Measurements from ENCODE around the gene UNC45A.

Gene UNC45A

DNA sequence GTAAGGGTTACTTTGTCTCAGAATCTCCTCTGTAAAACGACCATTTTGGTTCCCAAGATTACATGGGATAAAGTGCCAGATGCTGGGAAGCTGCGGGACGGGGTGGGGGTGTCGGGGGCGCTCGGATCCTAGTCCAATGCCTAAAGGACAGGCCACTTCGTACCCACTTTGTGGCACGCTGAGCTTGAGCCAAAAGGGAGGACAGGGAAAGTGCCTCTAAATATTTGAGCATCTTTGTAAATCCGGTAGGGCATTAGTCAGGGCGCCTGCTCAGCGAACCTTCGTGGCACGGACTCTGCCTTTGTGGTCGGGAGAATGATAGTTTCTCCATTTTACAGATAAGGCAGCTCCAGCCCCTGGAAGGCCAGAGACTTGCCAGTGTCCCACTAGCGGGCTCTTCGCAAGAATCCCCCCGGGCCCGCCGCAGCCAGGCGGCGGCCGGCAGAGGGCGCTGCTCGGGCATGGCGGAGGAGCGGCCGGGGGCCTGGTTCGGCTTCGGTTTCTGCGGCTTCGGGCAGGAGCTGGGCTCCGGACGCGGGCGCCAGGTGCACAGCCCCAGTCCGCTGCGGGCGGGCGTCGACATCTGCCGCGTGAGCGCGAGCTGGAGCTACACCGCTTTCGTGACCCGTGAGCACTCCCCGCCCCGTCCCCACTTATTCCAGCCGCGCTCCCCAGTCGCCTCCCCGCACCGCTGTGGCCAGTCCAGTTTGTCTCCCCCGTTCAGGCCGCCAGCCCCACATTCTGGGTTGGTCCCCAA, 21.4 kb downstream of the UNC45A start:
- peak; percentile 57 to 86 for DNase-seq
- no peaks in the 10 kb centered on the region for H3K9me3 ChIP-seq
- TF ChIP-seq, protein P1, sequence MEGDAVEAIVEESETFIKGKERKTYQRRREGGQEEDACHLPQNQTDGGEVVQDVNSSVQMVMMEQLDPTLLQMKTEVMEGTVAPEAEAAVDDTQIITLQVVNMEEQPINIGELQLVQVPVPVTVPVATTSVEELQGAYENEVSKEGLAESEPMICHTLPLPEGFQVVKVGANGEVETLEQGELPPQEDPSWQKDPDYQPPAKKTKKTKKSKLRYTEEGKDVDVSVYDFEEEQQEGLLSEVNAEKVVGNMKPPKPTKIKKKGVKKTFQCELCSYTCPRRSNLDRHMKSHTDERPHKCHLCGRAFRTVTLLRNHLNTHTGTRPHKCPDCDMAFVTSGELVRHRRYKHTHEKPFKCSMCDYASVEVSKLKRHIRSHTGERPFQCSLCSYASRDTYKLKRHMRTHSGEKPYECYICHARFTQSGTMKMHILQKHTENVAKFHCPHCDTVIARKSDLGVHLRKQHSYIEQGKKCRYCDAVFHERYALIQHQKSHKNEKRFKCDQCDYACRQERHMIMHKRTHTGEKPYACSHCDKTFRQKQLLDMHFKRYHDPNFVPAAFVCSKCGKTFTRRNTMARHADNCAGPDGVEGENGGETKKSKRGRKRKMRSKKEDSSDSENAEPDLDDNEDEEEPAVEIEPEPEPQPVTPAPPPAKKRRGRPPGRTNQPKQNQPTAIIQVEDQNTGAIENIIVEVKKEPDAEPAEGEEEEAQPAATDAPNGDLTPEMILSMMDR (IDR thresholded peaks at IDR 0.05), result peak; percentile 92 to 97
- peak overlapping the region; percentile 75 to 88 for H3K4me3 ChIP-seq
- H3K36me3 ChIP-seq, result peaks cover under 1 to 32% (median 30%) of the 10 kb centered on the region in 3 donors
- H3K27me3 ChIP-seq, result no peaks in the 10 kb centered on the region
- H3K4me1 ChIP-seq, result peaks cover 0 to 64% (median 54%) of the 10 kb centered on the region in 4 donors
- intact Hi-C loops (cut with DNase I; ENCODE audit: low total_unique reads), result loop anchor here (5.0 kb wide), 2 partner anchors 36 to 91 kb away; partner anchors contain the start of gene PRC1
- peak overlapping the region; percentile 83 to 86 for H3K27ac ChIP-seq

- Histone ChIP-seq H3K27ac (peak overlapping the region; percentile 83 to 86), H3K36me3 (peaks cover 0 to 32% (median 30%) of the 10 kb centered on the region in 3 donors), H3K4me3 (peak overlapping the region; percentile 75 to 88), H3K4me1 (peaks cover 0 to 65% (median 55%) of the 10 kb centered on the region in 4 donors), H3K9me3 (no peaks in the 10 kb centered on the region), H3K27me3 (no peaks in the 10 kb centered on the region)
- intact Hi-C loops (cut with DNase I; ENCODE audit: low total_unique reads), result loop anchor here (5.0 kb wide), 2 partner anchors 35 to 90 kb away; partner anchors contain the start of gene PRC1
- DNase-seq, result no peak
- TF ChIP-seq, protein P1 (IDR thresholded peaks at IDR 0.05), result no peak
These were observed 22.1 kb downstream of the UNC45A start for GRCh38 chr15:90957031-90957790.

GRCh38 chr15:90957791-90958190, 22.7 kb downstream of the UNC45A start:
- TF ChIP-seq, protein P1 (IDR thresholded peaks at IDR 0.05), result no peak
- peak overlapping the region; percentile 75 to 88 for H3K4me3 ChIP-seq
- H3K9me3 ChIP-seq, result no peaks in the 10 kb centered on the region
- peaks cover 0 to 65% (median 55%) of the 10 kb centered on the region in 4 donors for H3K4me1 ChIP-seq
- peaks cover 0 to 28% (median 25%) of the 10 kb centered on the region in 3 donors for H3K36me3 ChIP-seq
- intact Hi-C loops (cut with DNase I; ENCODE audit: low total_unique reads), result loop anchor here (5.0 kb wide), 2 partner anchors 35 to 90 kb away; partner anchors contain the start of gene PRC1
- H3K27me3 ChIP-seq, result no peaks in the 10 kb centered on the region
- no peak for DNase-seq
- H3K27ac ChIP-seq, result peak overlapping the region; percentile 83 to 86

DNA sequence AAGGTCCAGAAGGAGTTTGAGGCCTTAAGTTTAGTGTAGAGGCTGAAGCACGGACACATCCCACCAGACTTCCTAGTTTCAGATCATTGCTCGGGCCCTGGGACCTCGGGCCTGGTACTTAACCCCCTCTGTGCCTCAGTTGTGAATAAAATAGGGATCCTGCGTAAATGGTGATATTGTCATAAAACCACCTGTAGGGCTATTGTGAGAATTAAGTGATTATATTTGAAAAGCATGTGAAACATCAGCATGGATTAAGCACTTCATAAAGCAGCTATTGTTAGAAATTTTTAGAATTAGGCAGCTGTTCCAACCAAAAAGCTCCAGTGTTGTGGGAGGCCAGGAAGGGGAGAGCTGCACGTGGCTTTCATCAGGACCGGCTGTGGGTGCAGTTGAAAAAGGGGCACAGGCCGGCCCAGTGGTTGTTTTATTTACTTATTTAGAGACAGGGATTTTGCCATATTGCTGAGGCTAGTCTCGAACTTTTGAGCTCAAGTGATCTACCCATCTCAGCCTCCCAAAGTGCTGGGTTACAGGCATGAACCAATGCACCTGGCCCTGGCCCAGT, 24.0 kb downstream of the UNC45A start:
- Histone ChIP-seq H3K27me3 (no peaks in the 10 kb centered on the region), H3K36me3 (peaks cover 3 to 24% (median 18%) of the 10 kb centered on the region in 3 donors), H3K4me3 (no peak overlapping the region), H3K4me1 (peaks cover 0 to 65% (median 55%) of the 10 kb centered on the region in 4 donors), H3K27ac (peak overlapping the region; percentile 83 to 86), H3K9me3 (no peaks in the 10 kb centered on the region)
- intact Hi-C loops (cut with DNase I; ENCODE audit: low total_unique reads), result loop anchor here (5.0 kb wide), 2 partner anchors 33 to 88 kb away; partner anchors contain the start of gene PRC1
- TF ChIP-seq, protein P1 (IDR thresholded peaks at IDR 0.05), result no peak
- no peak for DNase-seq

- no peaks in the 10 kb centered on the region for H3K9me3 ChIP-seq
- intact Hi-C loops (cut with DNase I; ENCODE audit: low total_unique reads), result loop anchor here (5.0 kb wide), 2 partner anchors 32 to 87 kb away; partner anchors contain the start of gene PRC1
- peak overlapping the region in 1 of 2 donors; percentile 37 for H3K4me3 ChIP-seq
- H3K4me1 ChIP-seq, result peaks cover 0 to 62% (median 53%) of the 10 kb centered on the region in 4 donors
- DNase-seq, result peak; percentile 73 to 96
- peak overlapping the region; percentile 83 to 86 for H3K27ac ChIP-seq
- TF ChIP-seq, protein P1 (IDR thresholded peaks at IDR 0.05), result no peak
- no peaks in the 10 kb centered on the region for H3K27me3 ChIP-seq
- peaks cover 5 to 24% (median 21%) of the 10 kb centered on the region in 3 donors for H3K36me3 ChIP-seq
These were observed 24.8 kb downstream of the UNC45A start for GRCh38 chr15:90959894-90960293.

Measured in tibial artery (tissue), 4 donors.